Measurements from ENCODE around the gene YWHAH. TPM values are rescaled to one million over a fixed set of nuclear protein-coding genes. Genes with fewer than 3 reads are reported as not detected.

YWHAH gene
- total and polyA plus RNA-seq, 2 of the 8 experiments (the other 6 are each of a cell fraction or from before 2014, with no cell fraction given), result 146 to 247 TPM

DNA sequence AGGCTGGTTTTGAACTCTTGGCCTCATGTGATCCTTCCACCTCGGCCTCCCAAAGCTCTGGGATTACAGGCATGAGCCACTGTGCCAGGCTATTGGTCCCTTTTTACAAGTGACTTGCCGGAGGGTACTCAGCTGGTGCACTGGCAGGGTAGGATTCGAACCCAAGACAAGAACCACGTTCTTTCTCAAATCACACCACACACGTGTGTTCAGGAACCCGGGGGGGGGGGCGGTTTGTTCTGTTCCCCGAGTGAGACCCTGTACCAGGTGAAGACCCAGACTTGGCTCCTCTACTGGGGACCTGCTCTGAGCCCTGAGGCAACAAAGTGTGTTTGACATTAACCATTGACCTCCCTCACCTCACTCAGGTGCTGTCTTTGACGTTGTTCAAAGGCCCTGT is 3.8 kb upstream of the YWHAH start (continued):
- no peak for TF ChIP-seq EP300 (IDR thresholded peaks at IDR 0.05; ENCODE audit: borderline replicate concordance in 1 of 2, low read depth in 2 of 2, low read length in 2 of 2)

Measured in H1 (cell line).